Fibroblast of the aortic adventitia (primary cell): Measurements from ENCODE around the gene PTPRA. TPM values are rescaled to one million over a fixed set of nuclear protein-coding genes. Genes with fewer than 3 reads are reported as not detected.

Source experiments
- DNase-seq: peaks from one replicate; pipeline ENCODE4 v3.0.0-alpha.2; 2010; ENCODE audit warnings: low read depth
- H3K4me3 ChIP-seq: 2 replicates; pipeline ENCODE4 v1.5.1; 2011; ENCODE audit warnings: low read depth, mild to moderate bottlenecking, control low read depth, low read length, moderate library complexity
- CTCF ChIP-seq: IDR thresholded peaks from 2 replicates; pipeline ENCODE4 v1.5.1; 2011; ENCODE audit warnings: mild to moderate bottlenecking, low read length, control low read depth, inconsistent platforms; ENCODE audit not compliant: insufficient read depth
- total RNA-seq: library from RNA; depleted of rRNA; stranded (reverse); fragments of >200 nt; gene quantifications from 2 replicates; pipeline ENCODE4 v1.2.3, GENCODE V29; 2012; ENCODE audit warnings: low replicate concordance

PTPRA gene
- total RNA-seq, 1 donor: 75.1 TPM

DNA sequence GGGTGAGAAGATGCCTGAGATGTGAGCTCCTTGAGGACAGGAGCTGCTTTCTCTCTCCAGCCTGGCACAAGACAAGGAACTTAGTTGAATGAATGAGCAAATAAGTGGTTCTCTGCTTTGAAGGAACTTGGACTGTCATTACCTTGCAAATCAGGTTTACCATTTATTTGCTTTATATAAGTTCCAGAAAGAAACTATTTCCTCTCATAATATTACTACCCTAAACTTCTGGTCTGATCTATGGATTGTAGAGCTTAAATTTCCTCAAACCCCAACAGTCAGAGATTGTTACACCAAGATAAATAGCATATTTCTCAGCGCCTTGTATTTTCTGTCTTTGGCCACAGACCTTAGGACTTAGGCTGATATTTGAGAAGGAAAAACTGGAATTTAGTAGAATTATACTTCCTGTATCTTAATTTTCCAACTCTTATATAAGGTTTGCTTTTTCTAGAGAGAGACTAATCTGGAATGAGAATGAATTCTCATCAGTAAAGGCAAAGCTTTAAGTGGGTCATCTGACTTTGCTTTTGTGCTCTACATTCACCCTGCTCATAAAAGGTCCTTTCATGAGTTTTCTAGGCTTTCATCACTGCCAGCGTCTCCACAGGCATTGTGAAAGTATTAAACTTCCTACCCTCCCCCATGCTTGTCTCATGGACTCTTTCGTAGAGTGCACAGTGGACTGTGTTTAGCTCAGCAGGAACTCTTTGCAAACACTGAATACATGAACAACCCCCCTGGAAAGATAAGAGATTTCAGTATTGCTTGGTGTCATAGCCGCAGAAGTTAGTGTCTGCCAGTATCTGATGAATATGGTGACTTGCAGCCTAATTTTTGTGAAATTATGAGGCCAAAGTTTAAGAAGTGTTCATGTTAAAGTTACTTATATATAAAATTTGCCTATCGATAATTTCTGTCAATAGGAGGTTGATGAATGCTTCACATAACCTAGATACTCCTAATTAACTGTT lies 74.0 kb downstream of the PTPRA start:
- no peak overlapping the region for H3K4me3 ChIP-seq
- peak; percentile 65 for DNase-seq
- no peak for TF ChIP-seq CTCF

- no peak for TF ChIP-seq CTCF
- no peak for DNase-seq
- no peak overlapping the region for H3K4me3 ChIP-seq
These were observed 75.7 kb downstream of the PTPRA start for GRCh38 chr20:2948968-2949367.

DNA sequence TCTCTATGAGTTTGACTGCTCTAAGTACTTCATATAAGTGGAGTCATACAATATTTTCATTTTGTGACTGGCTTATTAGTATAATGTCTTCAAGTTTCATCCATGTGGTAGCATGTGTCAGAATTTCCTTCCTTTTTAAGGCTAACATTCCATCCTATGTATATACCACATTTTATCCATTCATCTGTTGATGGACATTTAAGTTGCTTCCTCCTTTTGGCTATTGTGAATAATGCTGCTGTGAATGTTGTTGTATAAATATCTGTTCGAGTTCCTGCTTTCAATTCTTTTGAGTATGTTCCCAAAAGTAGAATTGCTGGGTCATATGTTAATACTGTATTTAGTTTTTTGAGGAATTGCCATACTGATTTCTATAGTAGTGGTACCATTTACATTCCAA lies 79.5 kb downstream of the PTPRA start:
- no peak overlapping the region for H3K4me3 ChIP-seq
- no peak for DNase-seq
- no peak for TF ChIP-seq CTCF

- DNase-seq: no peak
- no peak for TF ChIP-seq CTCF
These were observed 82.1 kb downstream of the PTPRA start for GRCh38 chr20:2955257-2955970.

GRCh38 chr20:2956480-2956879 lies 83.2 kb downstream of the PTPRA start:
- no peak for TF ChIP-seq CTCF
- no peak for DNase-seq
- no peak overlapping the region for H3K4me3 ChIP-seq

More at GRCh38 chr20:2955257-2955970, 82.1 kb downstream of the PTPRA start:
- no peak overlapping the region for H3K4me3 ChIP-seq

GRCh38 chr20:2967841-2968240 lies 94.6 kb downstream of the PTPRA start:
- no peak for TF ChIP-seq CTCF
- H3K4me3 ChIP-seq: no peak overlapping the region
- DNase-seq: no peak
